Naive thymus-derived CD8-positive, alpha-beta T cell (primary cell): ENCODE data around the gene KREMEN1. TPM values are rescaled to one million over a fixed set of nuclear protein-coding genes. Genes with fewer than 3 reads are reported as not detected.

Source experiments
- ATAC-seq, 2 donors: fragments of 150-1000 bp; cut with Tn5 transposase in 1 of 2; sonication (Bioruptor Pico), chemical (Tn5 transposase) in 1 of 2; 1 replicate in 1 of 2; 2 replicates in 1 of 2; pipeline ENCODE4 v1.10.0; 2021; ENCODE audit warnings: mild to moderate bottlenecking in 2 of 2, moderate library complexity in 2 of 2
- POLR2A ChIA-PET: fragments of 350-600 bp; sonication (Branson Sonifier 250); formaldehyde crosslinking; loops from one replicate; lab custom pipeline; 2021; ENCODE audit warnings: antibody characterized with exemption; lab: Charles Lee
- DNase-seq, 10 donors: peaks; one replicate each; pipeline versions ENCODE4 v3.0.0 to v3.0.0-alpha.2; 2020 to 2022
- H3K27ac Mint-ChIP-seq, 10 donors: one replicate each; pipeline ENCODE4 v1.8.0; 2020 to 2022; ENCODE audit warnings: mild to moderate bottlenecking in 10 of 10, mixed read lengths in 10 of 10, moderate library complexity in 4 of 10, inconsistent platforms in 1 of 10
- H3K27me3 Mint-ChIP-seq, 5 donors: one replicate each; pipeline ENCODE4 v1.8.0; 2021 to 2022; ENCODE audit warnings: mixed read lengths in 5 of 5
- H3K36me3 Mint-ChIP-seq, 3 donors: one replicate each; pipeline ENCODE4 v1.8.0; 2020 to 2022; ENCODE audit warnings: mixed read lengths in 3 of 3, mild to moderate bottlenecking in 2 of 3, inconsistent platforms in 1 of 3
- H3K4me1 Mint-ChIP-seq, 4 donors: one replicate each; pipeline ENCODE4 v1.8.0; 2021 to 2022; ENCODE audit warnings: mixed read lengths in 4 of 4
- H3K4me3 Mint-ChIP-seq, 10 donors: one replicate each; pipeline ENCODE4 v1.8.0; 2020 to 2022; ENCODE audit warnings: mild to moderate bottlenecking in 10 of 10, mixed read lengths in 10 of 10, moderate library complexity in 6 of 10, inconsistent platforms in 1 of 10
- H3K9me3 Mint-ChIP-seq, 9 donors: one replicate each; pipeline ENCODE4 v1.8.0; 2020 to 2022; ENCODE audit warnings: mixed read lengths in 9 of 9, mild to moderate bottlenecking in 3 of 9, inconsistent platforms in 1 of 9, moderate library complexity in 1 of 9
- polyA plus RNA-seq, 3 donors: library from polyadenylated mRNA; unstranded; fragments of 300-500 nt; fragmentation: Illumina TruSeq; gene quantifications; one replicate each; pipeline ENCODE4 v1.2.3, GENCODE V29; 2021
- total RNA-seq, 8 experiments: library from RNA in 2 of 8; stranded (reverse) in 2 of 8; gene quantifications; one replicate each; pipeline ENCODE4 v1.2.3 and lab custom pipeline; 2021 to 2026

KREMEN1 gene
- total and polyA plus RNA-seq, 5 experiments from 2014 or later, result not detected

- Mint-ChIP-seq H3K4me1 (peaks cover 8 to 27% (median 17%) of the 10 kb centered on the region in 4 donors), H3K27me3 (peaks cover 3 to 77% (median 22%) of the 10 kb centered on the region in 5 donors), H3K36me3 (no peaks in the 10 kb centered on the region), H3K9me3 (no peaks in the 10 kb centered on the region), H3K27ac (peak overlapping the region in 2 of 10 donors; percentile 8 to 82), H3K4me3 (no peak overlapping the region)
- POLR2A ChIA-PET, result no interaction called here
- no peak for DNase-seq
- no peak for ATAC-seq
These were observed 127.0 kb downstream of the KREMEN1 start for GRCh38 chr22:29199702-29200400.

GRCh38 chr22:29200901-29201300, 128.1 kb downstream of the KREMEN1 start:
- H3K27me3 Mint-ChIP-seq, result peaks cover 8 to 72% (median 25%) of the 10 kb centered on the region in 5 donors
- peaks cover 8 to 32% (median 19%) of the 10 kb centered on the region in 4 donors for H3K4me1 Mint-ChIP-seq
- H3K27ac Mint-ChIP-seq, result peak overlapping the region in 2 of 10 donors; percentile 58 to 77

GRCh38 chr22:29201782-29202181, 128.9 kb downstream of the KREMEN1 start:
- Mint-ChIP-seq H3K4me3 (peak overlapping the region in 2 of 10 donors; percentile 26 to 55), H3K27me3 (peaks cover 12 to 72% (median 28%) of the 10 kb centered on the region in 5 donors), H3K9me3 (no peaks in the 10 kb centered on the region), H3K4me1 (peaks cover 11 to 36% (median 21%) of the 10 kb centered on the region in 4 donors), H3K27ac (peak overlapping the region in 1 of 10 donors; percentile 77), H3K36me3 (no peaks in the 10 kb centered on the region)
- POLR2A ChIA-PET, result no interaction called here
- ATAC-seq (no peak), DNase-seq (no peak)

More at GRCh38 chr22:29200901-29201300, 128.1 kb downstream of the KREMEN1 start:
- POLR2A ChIA-PET, result no interaction called here
- DNase-seq (no peak), ATAC-seq (no peak)
- H3K36me3 Mint-ChIP-seq, result no peaks in the 10 kb centered on the region
- H3K9me3 Mint-ChIP-seq, result no peaks in the 10 kb centered on the region
- no peak overlapping the region for H3K4me3 Mint-ChIP-seq

DNA sequence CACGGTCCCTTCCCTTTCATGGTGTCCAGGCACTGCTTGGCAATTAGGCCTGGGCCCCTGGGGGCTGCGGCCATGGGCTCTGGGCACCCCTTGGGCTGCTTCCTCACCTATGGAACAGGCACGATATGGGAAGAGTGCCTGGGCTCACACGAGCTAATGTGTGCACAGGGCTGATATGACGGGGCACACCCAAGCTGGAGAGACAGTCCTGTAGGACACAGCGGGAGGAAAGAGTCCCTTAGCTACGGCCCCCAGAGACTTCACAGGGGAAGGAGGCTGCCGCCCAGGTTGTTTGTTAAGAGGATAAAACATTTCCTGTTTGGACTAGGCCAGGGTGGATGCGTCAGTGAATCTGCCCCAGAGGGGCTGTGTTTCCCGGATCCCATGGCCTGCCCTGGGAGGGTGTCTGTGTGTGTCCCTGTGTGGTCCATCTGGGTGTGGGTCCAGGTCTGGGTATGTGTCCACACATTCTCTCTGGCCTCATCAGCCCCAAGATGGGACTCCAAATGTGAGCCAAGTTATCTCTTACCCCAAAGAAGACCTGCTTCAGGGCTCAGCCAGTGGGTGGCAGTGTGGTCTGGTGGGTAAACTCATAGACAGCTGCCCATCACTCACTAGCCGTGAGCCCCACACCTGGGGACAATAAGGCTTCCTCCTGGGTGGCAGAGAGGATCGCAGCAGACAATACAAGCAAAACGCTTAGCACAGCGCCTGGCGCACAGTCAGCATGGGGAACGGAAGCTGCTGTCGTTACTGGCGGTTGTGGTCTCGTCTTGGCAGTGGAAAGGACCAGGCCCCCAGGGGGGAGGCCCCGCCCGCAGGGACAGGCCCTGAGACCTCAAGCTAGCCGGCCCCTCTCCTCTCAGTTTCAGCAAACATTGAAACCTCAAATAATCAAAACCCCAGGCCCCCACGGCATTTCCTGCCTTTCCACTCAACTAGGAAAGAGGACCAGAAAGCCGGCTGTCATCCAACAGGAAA, 129.7 kb downstream of the KREMEN1 start:
- Mint-ChIP-seq H3K36me3 (no peaks in the 10 kb centered on the region), H3K4me3 (peak overlapping the region in 8 of 10 donors; percentile 18 to 64 (median 52)), H3K9me3 (no peaks in the 10 kb centered on the region), H3K27me3 (peaks cover 12 to 75% (median 24%) of the 10 kb centered on the region in 5 donors), H3K4me1 (peaks cover 11 to 36% (median 21%) of the 10 kb centered on the region in 4 donors), H3K27ac (peak overlapping the region in 5 of 10 donors; percentile 41 to 78 (median 48))
- DNase-seq, result peak in 5 of 10 donors; percentile 11 to 46 (median 17)
- ATAC-seq, result peak; percentile 65 to 76
- POLR2A ChIA-PET, result no interaction called here

DNA sequence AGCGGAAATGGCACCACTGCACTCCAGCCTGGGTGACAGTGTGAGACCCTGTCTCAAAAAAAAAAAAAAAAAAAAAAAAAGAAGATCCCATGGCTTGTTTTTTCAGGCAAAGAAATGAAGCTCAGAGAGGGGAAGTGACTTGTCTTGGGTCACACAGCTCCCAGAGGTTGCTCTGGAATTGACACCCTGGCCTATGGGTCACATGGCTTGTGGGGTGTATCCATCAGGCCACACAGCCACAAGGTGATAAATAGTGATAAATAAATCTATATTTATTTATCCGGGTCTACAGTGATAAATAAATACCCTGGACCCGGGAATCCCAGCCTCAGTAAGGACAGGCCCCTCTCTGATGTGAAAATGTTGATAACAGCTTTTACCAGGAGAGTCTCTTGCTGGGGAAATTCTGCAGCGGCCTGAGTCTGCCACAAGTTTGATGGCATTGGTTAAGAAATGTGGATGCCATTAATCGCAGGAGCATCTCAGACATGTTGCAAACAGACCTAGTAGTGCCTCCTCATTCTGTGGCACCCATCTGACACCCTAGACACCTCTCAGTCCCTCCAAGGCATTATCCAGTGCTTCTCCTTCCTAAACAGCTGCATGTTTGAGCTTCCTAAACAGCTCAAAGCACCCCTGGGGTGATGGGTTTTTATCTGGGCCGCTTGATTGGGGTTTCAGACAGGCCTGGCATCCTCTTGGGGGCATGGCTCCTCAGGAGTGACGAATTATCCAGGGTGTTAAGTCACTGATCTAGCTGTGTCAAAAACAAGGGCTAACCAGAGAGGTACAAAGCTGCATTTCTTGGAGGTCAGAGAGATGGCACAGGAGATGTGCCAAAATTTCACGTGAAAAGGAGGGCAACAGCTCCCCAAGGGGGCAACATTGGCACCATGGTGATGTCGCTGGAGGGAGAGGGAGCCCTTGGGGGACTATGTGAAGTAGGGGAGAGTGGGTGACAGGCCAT, 130.9 kb downstream of the KREMEN1 start:
- no peak for ATAC-seq
- Mint-ChIP-seq H3K4me1 (peaks cover 11 to 36% (median 21%) of the 10 kb centered on the region in 4 donors), H3K9me3 (no peaks in the 10 kb centered on the region), H3K36me3 (no peaks in the 10 kb centered on the region), H3K27ac (peak overlapping the region in 2 of 10 donors; percentile 23 to 53), H3K4me3 (peak overlapping the region in 4 of 10 donors; percentile 2 to 29 (median 10)), H3K27me3 (peaks cover 12 to 70% (median 27%) of the 10 kb centered on the region in 5 donors)
- DNase-seq, result no peak
- POLR2A ChIA-PET, result no interaction called here

DNA sequence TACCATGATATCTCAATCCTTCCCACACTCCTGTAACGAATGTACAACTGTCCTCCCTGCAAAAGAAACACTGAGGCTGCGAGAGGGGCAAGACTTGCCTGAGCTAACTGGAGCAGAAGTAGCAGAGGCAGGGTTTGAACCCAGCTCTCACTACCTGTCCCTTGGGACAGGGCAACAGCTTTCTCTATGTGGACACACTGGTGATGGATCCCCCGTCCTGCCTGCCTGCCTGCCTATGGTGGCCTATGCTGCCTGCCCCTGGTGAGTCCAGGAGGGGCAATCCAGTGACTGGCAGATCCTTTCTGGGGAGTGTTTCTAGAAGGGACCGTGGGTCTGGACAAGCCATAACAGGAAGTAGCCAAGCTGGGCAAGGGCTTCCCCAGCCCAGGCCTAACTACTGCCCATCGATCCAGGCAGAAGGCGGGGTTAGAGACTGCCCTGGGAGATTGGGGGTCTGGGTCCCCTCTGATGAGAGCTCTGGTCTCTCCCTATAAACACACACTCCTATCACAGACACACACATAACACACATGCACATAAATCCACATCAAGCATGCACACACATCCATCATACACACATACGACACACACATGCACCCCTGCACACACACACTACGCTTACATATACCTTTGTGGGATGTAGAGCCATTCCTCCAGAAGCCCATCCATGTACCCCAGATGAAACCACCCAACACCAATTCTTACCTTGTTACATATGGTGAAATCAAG, 131.8 kb downstream of the KREMEN1 start:
- Mint-ChIP-seq H3K9me3 (no peaks in the 10 kb centered on the region), H3K4me3 (peak overlapping the region in 7 of 10 donors; percentile 16 to 75 (median 60)), H3K4me1 (peaks cover 11 to 36% (median 21%) of the 10 kb centered on the region in 4 donors), H3K27ac (peak overlapping the region in 2 of 10 donors; percentile 23 to 43), H3K27me3 (peaks cover 12 to 67% (median 27%) of the 10 kb centered on the region in 5 donors), H3K36me3 (no peaks in the 10 kb centered on the region)
- ATAC-seq (no peak), DNase-seq (no peak)
- POLR2A ChIA-PET, result no interaction called here

DNA sequence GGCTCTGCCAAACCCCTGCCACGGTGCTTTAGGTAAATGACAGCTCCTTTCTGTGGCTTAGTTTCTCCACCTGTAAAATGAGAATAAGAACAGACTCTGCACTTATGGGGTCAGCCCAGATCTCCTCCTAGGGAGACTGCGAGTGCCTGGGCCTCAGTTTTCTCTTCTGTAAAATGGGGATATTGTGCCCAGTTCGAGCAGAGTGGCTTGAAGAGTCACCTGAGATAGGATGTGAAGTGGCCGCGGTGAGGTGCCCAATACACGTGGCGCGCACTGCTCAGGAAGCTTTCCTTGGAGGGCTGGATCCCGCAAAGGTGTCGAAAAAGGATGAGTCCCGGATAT, 132.4 kb downstream of the KREMEN1 start:
- H3K4me3 Mint-ChIP-seq, result peak overlapping the region; percentile 36 to 75 (median 63)
- H3K27me3 Mint-ChIP-seq, result peaks cover 12 to 61% (median 24%) of the 10 kb centered on the region in 5 donors
- H3K9me3 Mint-ChIP-seq, result no peaks in the 10 kb centered on the region
- peak overlapping the region in 1 of 10 donors; percentile 14 for H3K27ac Mint-ChIP-seq
- ATAC-seq, result no peak
- H3K4me1 Mint-ChIP-seq, result peaks cover 11 to 36% (median 21%) of the 10 kb centered on the region in 4 donors
- no peak for DNase-seq
- POLR2A ChIA-PET, result no interaction called here
- H3K36me3 Mint-ChIP-seq, result no peaks in the 10 kb centered on the region

DNA sequence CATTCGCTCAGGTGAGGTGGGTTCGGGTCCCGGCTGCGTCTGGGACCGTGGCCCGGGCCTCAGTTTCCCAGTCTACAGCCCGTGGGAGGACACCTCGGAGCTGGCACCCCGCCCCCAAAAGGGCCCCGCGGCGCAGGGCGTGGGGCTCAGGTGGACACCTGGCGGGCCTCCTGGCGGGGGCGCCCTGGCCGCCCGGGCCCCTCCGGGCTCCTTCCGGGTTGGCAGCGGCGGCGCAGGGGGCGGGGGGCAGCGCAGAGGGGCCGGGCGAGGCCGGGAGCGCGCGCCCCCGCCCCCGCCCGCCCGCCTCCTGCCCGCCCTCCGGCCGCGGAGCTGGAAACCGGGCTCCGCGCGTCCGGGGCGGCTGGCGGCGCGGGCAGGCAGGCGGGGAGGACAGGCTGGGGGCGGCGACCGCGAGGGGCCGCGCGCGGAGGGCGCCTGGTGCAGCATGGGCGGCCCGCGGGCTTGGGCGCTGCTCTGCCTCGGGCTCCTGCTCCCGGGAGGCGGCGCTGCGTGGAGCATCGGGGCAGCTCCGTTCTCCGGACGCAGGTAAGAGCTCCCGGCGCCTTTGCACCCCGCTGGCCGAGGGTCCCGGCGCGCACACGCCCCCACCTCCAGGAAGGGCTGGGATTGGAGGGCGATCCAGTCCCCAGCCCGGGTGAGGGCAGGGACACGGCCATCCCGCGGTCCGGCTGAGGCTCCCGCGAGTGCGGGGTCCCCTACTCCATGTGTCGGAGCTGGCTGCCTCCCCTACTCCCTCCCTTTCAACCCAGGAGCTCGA, 132.9 kb downstream of the KREMEN1 start, which contains the start of gene EMID1:
Gene EMID1 (plus strand): TSS at position 303 of the 778 bp plus-strand sequence. CDS start 143 bp downstream, at position 446.
- ATAC-seq (peak; percentile 40 to 66), DNase-seq (peak in 3 of 10 donors; percentile 5 to 18 (median 13))
- Mint-ChIP-seq H3K36me3 (no peaks in the 10 kb centered on the region), H3K27ac (peak within 1 kb of the TSS in 3 of 10 donors; percentile 34 to 80 (median 72)), H3K9me3 (no peaks in the 10 kb centered on the region), H3K4me3 (peak within 1 kb of the TSS; percentile 64 to 85 (median 70)), H3K4me1 (peaks cover 9 to 34% (median 21%) of the 10 kb centered on the region in 4 donors), H3K27me3 (peaks cover 10 to 55% (median 22%) of the 10 kb centered on the region in 5 donors)
- POLR2A ChIA-PET, result no interaction called here

- Mint-ChIP-seq H3K36me3 (no peaks in the 10 kb centered on the region), H3K27ac (peak overlapping the region in 3 of 10 donors; percentile 34 to 80 (median 72)), H3K9me3 (no peaks in the 10 kb centered on the region), H3K4me3 (peak overlapping the region; percentile 52 to 85 (median 69)), H3K4me1 (peaks cover 8 to 30% (median 17%) of the 10 kb centered on the region in 4 donors), H3K27me3 (peaks cover 10 to 47% (median 19%) of the 10 kb centered on the region in 5 donors)
- DNase-seq (no peak), ATAC-seq (no peak)
- POLR2A ChIA-PET, result no interaction called here
These were observed 133.8 kb downstream of the KREMEN1 start for GRCh38 chr22:29206372-29207242.

DNA sequence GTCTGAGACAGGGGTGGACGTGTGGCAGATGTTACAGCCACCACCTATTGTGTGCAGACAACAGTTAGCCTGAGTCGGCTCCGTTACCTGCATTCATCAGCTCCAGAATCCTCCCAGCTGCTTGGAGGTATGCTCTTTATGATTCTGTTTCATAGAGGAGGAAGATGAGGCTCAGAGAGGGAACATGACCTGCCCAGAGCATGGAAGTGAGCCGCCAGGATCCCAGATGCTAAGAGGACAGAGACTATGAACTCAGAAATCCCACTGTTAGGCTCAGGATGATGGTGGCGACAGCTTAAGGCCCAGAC, 134.4 kb downstream of the KREMEN1 start:
- no peaks in the 10 kb centered on the region for H3K9me3 Mint-ChIP-seq
- DNase-seq, result no peak
- H3K4me3 Mint-ChIP-seq, result peak overlapping the region in 1 of 10 donors; percentile 14
- ATAC-seq, result no peak
- no peaks in the 10 kb centered on the region for H3K36me3 Mint-ChIP-seq
- peaks cover 10 to 41% (median 16%) of the 10 kb centered on the region in 5 donors for H3K27me3 Mint-ChIP-seq
- peaks cover 5 to 25% (median 13%) of the 10 kb centered on the region in 4 donors for H3K4me1 Mint-ChIP-seq
- POLR2A ChIA-PET, result no interaction called here
- no peak overlapping the region for H3K27ac Mint-ChIP-seq
